Loucy (cell line): Measurements from ENCODE around the gene PUS10.

ENCODE experiments used
- CTCF ChIP-seq: fragments of 200-600 bp; sonication (generic); conservative IDR thresholded peaks from 2 replicates; pipeline ENCODE4 v1.5.1; 2014; ENCODE audit warnings: mild to moderate bottlenecking, antibody characterized with exemption, low read length
- EZH2phosphoT487 ChIP-seq: fragments of 200-600 bp; IDR thresholded peaks from 2 replicates; pipeline ENCODE4 v1.6.1; 2018; ENCODE audit warnings: antibody characterized with exemption, mild to moderate bottlenecking, moderate library complexity, borderline replicate concordance

GRCh38 chr2:60989259-60989658, 28.8 kb downstream of the PUS10 start:
- TF ChIP-seq CTCF (no peak), EZH2phosphoT487 (no peak)
